ENCODE data around the gene KMT5C.
"Not testable (repeated sequence)": the region's sequence is repeated elsewhere in the genome, so short reads cannot be mapped to it uniquely, and the experiment has no call there.

- TF ChIP-seq CTCF, POLR2A (IDR thresholded peaks at IDR 0.05): not testable (repeated sequence)
These were observed 10.8 kb upstream of the KMT5C start for GRCh38 chr19:55328774-55329318.
